IMR-90 (cell line): Measurements from ENCODE around the gene TRIO. TPM values are rescaled to one million over a fixed set of nuclear protein-coding genes. Genes with fewer than 3 reads are reported as not detected.

Experiments
- ATAC-seq: fragments of 200-7000 bp; cut with Tn5 transposase; 2 replicates; pipeline ENCODE4 v1.9.1; 2020; ENCODE audit warnings: low read depth, mild to moderate bottlenecking, moderate library complexity
- BruUV-seq: library from RNA; stranded (reverse); fragments of 400-500 nt; replicated peaks from 2 replicates; lab custom pipeline; 2021; lab: Mats Ljungman, UMichigan
- CTCF ChIA-PET: fragments of 300-600 bp; formaldehyde crosslinking; extraction: SDS; loops from one replicate; lab custom pipeline; 2021; ENCODE audit warnings: antibody characterized with exemption; lab: Yijun Ruan, JAX
- POLR2A ChIA-PET: fragments of 300-600 bp; sonication (Branson Sonifier 250); formaldehyde crosslinking; loops from one replicate; lab custom pipeline; 2022; ENCODE audit warnings: antibody characterized with exemption; ENCODE audit not compliant: unreplicated experiment; lab: Charles Lee
- DNase-seq: peaks from one replicate; pipeline ENCODE4 v3.0.0; 2013
- H2AFZ ChIP-seq: replicated peaks from 2 replicates; pipeline ENCODE3; 2013; ENCODE audit warnings: low read length, mild to moderate bottlenecking; ENCODE audit not compliant: poor library complexity
- H2AK5ac ChIP-seq: 2 replicates; pipeline ENCODE4 v1.6.1; 2013; ENCODE audit warnings: low read depth, low read length, inconsistent platforms
- H2AK9ac ChIP-seq: replicated peaks from 2 replicates; pipeline ENCODE3; 2013; ENCODE audit warnings: mild to moderate bottlenecking, low read depth, low read length, moderate library complexity; ENCODE audit not compliant: poor library complexity
- H2BK120ac ChIP-seq: 2 replicates; pipeline ENCODE4 v1.6.1; 2013; ENCODE audit warnings: low read depth, low read length, inconsistent platforms
- H2BK15ac ChIP-seq: 3 replicates; pipeline ENCODE4 v1.6.1; 2013; ENCODE audit warnings: low read depth, low read length, inconsistent platforms
- H2BK20ac ChIP-seq: 2 replicates; pipeline ENCODE4 v1.6.1; 2013; ENCODE audit warnings: low read depth, mild to moderate bottlenecking, inconsistent platforms, low read length, moderate library complexity
- H2BK5ac ChIP-seq: 2 replicates; pipeline ENCODE4 v1.6.1; 2013; ENCODE audit warnings: mild to moderate bottlenecking, low read depth, low read length, inconsistent platforms; ENCODE audit not compliant: poor library complexity, severe bottlenecking
- H3K14ac ChIP-seq: replicated peaks from 2 replicates; pipeline ENCODE4 v1.6.1; 2013; ENCODE audit warnings: low read depth, low read length, inconsistent platforms
- H3K18ac ChIP-seq: 2 replicates; pipeline ENCODE4 v1.6.1; 2013; ENCODE audit warnings: low read depth, low read length, control low read depth
- H3K23ac ChIP-seq: 2 replicates; pipeline ENCODE4 v1.6.1; 2013; ENCODE audit warnings: low read depth, low read length, inconsistent platforms
- H3K27ac ChIP-seq: 2 replicates; pipeline ENCODE4 v1.5.1; 2013; ENCODE audit warnings: mild to moderate bottlenecking, control low read depth, low read length; ENCODE audit not compliant: insufficient read depth
- H3K27me3 ChIP-seq: 2 replicates; pipeline ENCODE4 v1.6.1; 2013; ENCODE audit warnings: low read length; ENCODE audit not compliant: control insufficient read depth, insufficient read depth
- H3K36me3 ChIP-seq: 2 replicates; pipeline ENCODE4 v1.6.1; 2013; ENCODE audit warnings: low read length, mixed read lengths; ENCODE audit not compliant: control insufficient read depth, insufficient read depth
- H3K4ac ChIP-seq: 2 replicates; pipeline ENCODE4 v1.6.1; 2013; ENCODE audit warnings: low read depth, low read length, inconsistent platforms
- H3K4me1 ChIP-seq: 2 replicates; pipeline ENCODE4 v1.6.1; 2013; ENCODE audit warnings: low read length, mixed read lengths; ENCODE audit not compliant: control insufficient read depth, insufficient read depth
- H3K4me2 ChIP-seq: 2 replicates; pipeline ENCODE4 v1.6.1; 2013; ENCODE audit warnings: low read depth, mild to moderate bottlenecking, control low read depth, low read length, moderate library complexity
- H3K4me3 ChIP-seq: 2 replicates; pipeline ENCODE4 v1.5.1; 2013; ENCODE audit warnings: low read depth, mild to moderate bottlenecking, control low read depth, low read length, moderate library complexity; ENCODE audit not compliant: insufficient read depth
- H3K56ac ChIP-seq: 2 replicates; pipeline ENCODE4 v1.6.1; 2013; ENCODE audit warnings: low read length, inconsistent platforms; ENCODE audit not compliant: insufficient read depth; ENCODE audit errors: extremely low read depth
- H3K79me1 ChIP-seq, 2 experiments: 2 replicates each; pipeline ENCODE4 v1.6.1; 2013; ENCODE audit warnings: low read length in 2 of 2, inconsistent platforms in 1 of 2, low read depth in 1 of 2
- H3K9ac ChIP-seq: 2 replicates; pipeline ENCODE4 v1.6.1; 2013; ENCODE audit warnings: low read depth, low read length, control low read depth
- H3K9me1 ChIP-seq: 2 replicates; pipeline ENCODE4 v1.6.1; 2013; ENCODE audit warnings: low read length, inconsistent platforms; ENCODE audit not compliant: insufficient read depth
- H3K9me3 ChIP-seq: 2 replicates; pipeline ENCODE4 v1.6.1; 2013; ENCODE audit warnings: low read length; ENCODE audit not compliant: control insufficient read depth, insufficient read depth
- H4K20me1 ChIP-seq: 2 replicates; pipeline ENCODE4 v1.6.1; 2013; ENCODE audit warnings: low read length, inconsistent platforms; ENCODE audit not compliant: insufficient read depth
- H4K5ac ChIP-seq: 2 replicates; pipeline ENCODE4 v1.6.1; 2013; ENCODE audit warnings: mild to moderate bottlenecking, low read depth, low read length, control low read depth
- H4K8ac ChIP-seq, 2 experiments: 2 replicates each; pipeline ENCODE4 v1.6.1; 2013; ENCODE audit warnings: low read depth in 2 of 2, low read length in 2 of 2, control low read depth in 1 of 2, inconsistent platforms in 1 of 2
- H4K91ac ChIP-seq: 2 replicates; pipeline ENCODE4 v1.6.1; 2013; ENCODE audit warnings: low read depth, low read length, inconsistent platforms; ENCODE audit not compliant: insufficient read depth
- BHLHE40 ChIP-seq: fragments of 150-350 bp; IDR thresholded peaks from 2 replicates; pipeline ENCODE4 v1.6.1; 2016; ENCODE audit warnings: mild to moderate bottlenecking, low read depth, low read length
- CEBPB ChIP-seq: IDR thresholded peaks from 2 replicates; pipeline ENCODE4 v1.6.1; 2012; ENCODE audit warnings: low read depth, low read length, improper control_type of control experiment
- CHD1 ChIP-seq: IDR thresholded peaks from 2 replicates; pipeline ENCODE4 v1.6.1; 2012; ENCODE audit warnings: low read depth, low read length, improper control_type of control experiment
- CTCF ChIP-seq: conservative IDR thresholded peaks from 2 replicates; pipeline ENCODE4 v1.5.1; 2012; ENCODE audit warnings: mild to moderate bottlenecking, low read depth, low read length, improper control_type of control experiment
- ELK1 ChIP-seq: fragments of 150-350 bp; IDR thresholded peaks from 2 replicates; pipeline ENCODE4 v1.6.1; 2016; ENCODE audit warnings: low read depth, mild to moderate bottlenecking, low read length, moderate library complexity, borderline replicate concordance
- FOS ChIP-seq: fragments of 150-350 bp; IDR thresholded peaks from 2 replicates; pipeline ENCODE4 v1.6.1; 2016; ENCODE audit warnings: low read depth, low read length
- MAFK ChIP-seq: IDR thresholded peaks from 2 replicates; pipeline ENCODE4 v1.6.1; 2012; ENCODE audit warnings: low read depth, low read length, improper control_type of control experiment
- MAZ ChIP-seq: IDR thresholded peaks from 2 replicates; pipeline ENCODE4 v1.6.1; 2012; ENCODE audit warnings: low read depth, mild to moderate bottlenecking, low read length, improper control_type of control experiment, moderate library complexity, borderline replicate concordance
- MXI1 ChIP-seq: IDR thresholded peaks from 2 replicates; pipeline ENCODE4 v1.6.1; 2012; ENCODE audit warnings: low read depth, mild to moderate bottlenecking, low read length, moderate library complexity, borderline replicate concordance
- NFE2L2 ChIP-seq: fragments of 150-350 bp; IDR thresholded peaks from 2 replicates; pipeline ENCODE4 v1.6.1; 2016; ENCODE audit warnings: low read depth, mild to moderate bottlenecking, low read length
- POLR2A ChIP-seq: IDR thresholded peaks from 2 replicates; pipeline ENCODE4 v1.6.1; 2012; ENCODE audit warnings: mild to moderate bottlenecking, low read depth, low read length
- RAD21 ChIP-seq: IDR thresholded peaks from 2 replicates; pipeline ENCODE4 v1.6.1; 2012; ENCODE audit warnings: low read length, improper control_type of control experiment
- RCOR1 ChIP-seq: IDR thresholded peaks from 2 replicates; pipeline ENCODE4 v1.6.1; 2012; ENCODE audit warnings: mild to moderate bottlenecking, low read length, improper control_type of control experiment; ENCODE audit not compliant: insufficient replicate concordance
- RFX5 ChIP-seq: IDR thresholded peaks from 2 replicates; pipeline ENCODE4 v1.8.0; 2012; ENCODE audit warnings: low read depth, mild to moderate bottlenecking, low read length, moderate library complexity
- SMC3 ChIP-seq: fragments of 150-350 bp; IDR thresholded peaks from 2 replicates; pipeline ENCODE4 v1.6.1; 2016; ENCODE audit warnings: low read depth, mild to moderate bottlenecking, antibody characterized with exemption, low read length, moderate library complexity
- WGBS, 2 experiments: methylation state at CpG; one replicate each; pipeline versions ENCODE4 v1.1.5 to v1.1.7; 2013; ENCODE audit warnings: missing lambda C conversion rate in 2 of 2; ENCODE audit not compliant: insufficient read length in 1 of 2; ENCODE audit errors: extremely low coverage in 2 of 2; 5-methylcytosine and 5-hydroxymethylcytosine counted together
- dilution Hi-C: fragments of 300-500 bp; cut with HindIII; formaldehyde crosslinking; loops from one replicate; pipeline ENCODE4 v1.14.3; 2018; ENCODE audit warnings: low sequenced_read_pairs; ENCODE audit not compliant: unreplicated experiment
- in situ Hi-C: fragments of 300-500 bp; cut with MboI; formaldehyde crosslinking; loops from 3 replicates; pipeline ENCODE4 v1.14.3; 2019; ENCODE audit warnings: low sequenced_read_pairs, inconsistent platforms, mixed read lengths
- intact Hi-C: fragments of 100-400 bp; cut with micrococcal nuclease; formaldehyde crosslinking; loops from 2 replicates; pipeline ENCODE4 v1.10.0; 2022
- polyA plus RNA-seq, 3 experiments: library from polyadenylated mRNA; depleted of rRNA; stranded (reverse); fragments of >200 nt; gene quantifications; 2 replicates each; pipeline ENCODE4 v1.2.3, GENCODE V29; 2012; ENCODE audit warnings: low replicate concordance in 1 of 3
- total RNA-seq: library from RNA; depleted of rRNA; stranded (reverse); fragments of >200 nt; gene quantifications from 2 replicates; pipeline ENCODE4 v1.2.3, GENCODE V29; 2012

The TRIO gene
- total and polyA plus RNA-seq, 2 of the 4 experiments (the other 2 are of a cell fraction), result 206 to 522 TPM

- H3K27me3 ChIP-seq, result no peaks in the 10 kb centered on the region
- peak overlapping the region; percentile 65 to 84 for H4K8ac ChIP-seq
- no peak overlapping the region for H2AK9ac ChIP-seq
- no peaks in the 10 kb centered on the region for H3K9me3 ChIP-seq
- peak overlapping the region; percentile 87 for H3K14ac ChIP-seq
- H3K18ac ChIP-seq, result peak overlapping the region; percentile 96
- H2BK20ac ChIP-seq, result peak overlapping the region; percentile 89
- peak overlapping the region; percentile 57 for H3K9ac ChIP-seq
- H2AK5ac ChIP-seq, result peak overlapping the region; percentile 76
- H3K9me1 ChIP-seq, result peaks cover 37% of the 10 kb centered on the region
- H3K27ac ChIP-seq, result peak overlapping the region; percentile 95
- DNase-seq, result no peak
- peak overlapping the region; percentile 41 for H3K4me2 ChIP-seq
- ChIA-PET CTCF (no interaction called here), POLR2A (interaction anchor here (0.6 kb wide), 1 partner anchor 65 kb away, joined by 3 read pairs; no protein-coding TSS in a partner anchor)
- intact Hi-C loops (loop anchor here (5.0 kb wide), 1 partner anchor 222 kb away; no protein-coding TSS in a partner anchor), in situ Hi-C loops (no loop called here), dilution Hi-C loops (no loop called here)
- H3K4me3 ChIP-seq, result no peak overlapping the region
- H3K4ac ChIP-seq, result peak overlapping the region; percentile 90
- H3K79me1 ChIP-seq, result peaks cover 3 to 33% of the 10 kb centered on the region in 2 experiments; a peak in 2 of 4 replicates
- H2BK15ac ChIP-seq, result peak overlapping the region; percentile 85; the same call in 2 of the 3 replicates
- H4K5ac ChIP-seq, result peak overlapping the region; percentile 89
- peak overlapping the region; percentile 87 for H3K23ac ChIP-seq
- H4K20me1 ChIP-seq, result peaks cover 90% of the 10 kb centered on the region
- H2BK120ac ChIP-seq, result peak overlapping the region; percentile 88
- H3K4me1 ChIP-seq, result peaks cover 43% of the 10 kb centered on the region
- peaks cover 11% of the 10 kb centered on the region for H3K36me3 ChIP-seq
- ATAC-seq, result no peak
- H2AFZ ChIP-seq, result no peak overlapping the region
- peak overlapping the region; percentile 99 for H2BK5ac ChIP-seq
- WGBS, 2 experiments, result no CpG with 5 or more reads among the region's 9 CpGs
- H3K56ac ChIP-seq, result peak overlapping the region; percentile 77
- H4K91ac ChIP-seq, result peak overlapping the region; percentile 81
- no TSS peak for BruUV-seq
- TF ChIP-seq CTCF (no peak), RCOR1 (no peak), FOS (no peak), MXI1 (no peak), MAZ (no peak), SMC3 (no peak), BHLHE40 (no peak), POLR2A (no peak), CEBPB (no peak), NFE2L2 (no peak), RFX5 (no peak), MAFK (no peak), ELK1 (no peak), RAD21 (no peak), CHD1 (no peak)
These were observed 66.2 kb downstream of the TRIO start for GRCh38 chr5:14209222-14209822.
